GM12875 (cell line): ENCODE data around the gene ASTN1.

Experiments
- H3K4me3 ChIP-seq: one replicate; pipeline ENCODE4 v1.5.1; 2011; ENCODE audit warnings: low read depth, low read length, control low read depth
- CTCF ChIP-seq: IDR thresholded peaks from 2 replicates; pipeline ENCODE4 v1.5.1; 2011; ENCODE audit warnings: low read depth, mild to moderate bottlenecking, control low read depth, inconsistent platforms, low read length, moderate library complexity, borderline replicate concordance; ENCODE audit not compliant: insufficient read depth

The ASTN1 gene

GRCh38 chr1:176925223-176925622 is 239.3 kb downstream of the ASTN1 start:
- no peak overlapping the region for H3K4me3 ChIP-seq
- TF ChIP-seq CTCF, result no peak

GRCh38 chr1:176923283-176923682 is 241.2 kb downstream of the ASTN1 start:
- H3K4me3 ChIP-seq, result no peak overlapping the region
- TF ChIP-seq CTCF, result no peak

DNA sequence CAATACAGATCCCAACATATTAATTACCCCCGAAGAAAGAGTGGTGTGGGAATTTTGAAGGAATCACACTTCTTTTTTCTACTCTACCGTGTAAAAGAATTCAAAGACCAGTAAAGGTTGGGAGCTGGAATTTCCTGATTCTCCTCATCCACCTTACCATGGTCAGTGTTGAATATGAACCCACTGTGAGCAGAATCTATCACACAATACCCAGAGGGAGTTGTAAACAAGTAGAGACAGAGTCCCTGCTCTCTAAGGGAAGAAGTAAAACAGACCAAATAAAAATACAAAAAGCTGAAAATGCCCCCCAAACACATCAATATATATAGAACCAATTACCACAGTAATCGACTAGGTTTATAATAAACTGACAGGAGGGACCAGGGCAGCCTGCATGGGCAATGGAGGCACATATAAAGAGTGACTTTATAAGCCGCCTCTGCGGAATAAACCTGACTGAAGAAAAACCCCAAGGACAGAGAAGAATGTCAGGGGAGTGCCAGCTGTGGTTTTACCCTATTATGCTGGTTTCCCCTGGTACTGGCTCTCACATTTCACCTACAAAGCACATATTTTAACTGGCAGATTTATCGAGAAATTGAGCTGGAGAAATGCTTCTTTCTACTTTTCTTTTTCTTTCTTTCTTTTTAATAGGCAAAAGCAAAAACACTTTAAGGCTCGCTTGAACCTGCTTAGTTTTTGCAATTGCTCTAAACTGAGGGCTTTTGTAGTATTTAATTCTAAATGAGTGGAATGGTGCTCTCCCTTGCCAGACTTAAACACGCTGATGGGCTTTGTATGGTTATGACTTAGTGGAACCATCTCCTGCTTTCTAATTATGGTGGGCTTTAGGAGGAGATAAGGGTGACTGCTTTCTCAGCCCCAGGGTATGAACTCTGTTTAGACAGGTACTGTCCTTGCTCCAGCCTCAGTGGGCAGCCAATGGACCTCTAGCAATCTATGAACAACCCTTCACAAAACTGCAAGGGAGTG is 244.8 kb downstream of the ASTN1 start:
- no peak for TF ChIP-seq CTCF
- H3K4me3 ChIP-seq, result no peak overlapping the region

DNA sequence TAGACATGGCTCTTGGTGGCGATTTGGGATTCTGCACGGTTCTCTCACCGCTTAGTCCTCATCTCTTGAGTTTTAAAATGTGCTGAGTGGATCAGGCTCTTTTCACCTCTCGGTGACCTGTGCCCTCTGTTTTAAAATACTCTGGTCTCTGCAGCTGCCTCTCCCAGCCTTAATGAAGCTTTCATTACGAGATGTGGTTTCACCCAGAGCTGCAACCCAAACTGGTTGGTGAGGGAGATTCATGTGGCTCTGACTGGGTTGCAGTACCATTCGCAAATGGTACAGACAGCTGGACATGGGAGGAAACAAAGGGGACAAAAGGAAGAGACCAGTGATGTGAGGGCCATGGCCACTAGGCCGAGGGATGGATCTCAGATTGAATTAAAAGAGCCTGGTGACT is 258.9 kb downstream of the ASTN1 start:
- no peak for TF ChIP-seq CTCF
- no peak overlapping the region for H3K4me3 ChIP-seq

DNA sequence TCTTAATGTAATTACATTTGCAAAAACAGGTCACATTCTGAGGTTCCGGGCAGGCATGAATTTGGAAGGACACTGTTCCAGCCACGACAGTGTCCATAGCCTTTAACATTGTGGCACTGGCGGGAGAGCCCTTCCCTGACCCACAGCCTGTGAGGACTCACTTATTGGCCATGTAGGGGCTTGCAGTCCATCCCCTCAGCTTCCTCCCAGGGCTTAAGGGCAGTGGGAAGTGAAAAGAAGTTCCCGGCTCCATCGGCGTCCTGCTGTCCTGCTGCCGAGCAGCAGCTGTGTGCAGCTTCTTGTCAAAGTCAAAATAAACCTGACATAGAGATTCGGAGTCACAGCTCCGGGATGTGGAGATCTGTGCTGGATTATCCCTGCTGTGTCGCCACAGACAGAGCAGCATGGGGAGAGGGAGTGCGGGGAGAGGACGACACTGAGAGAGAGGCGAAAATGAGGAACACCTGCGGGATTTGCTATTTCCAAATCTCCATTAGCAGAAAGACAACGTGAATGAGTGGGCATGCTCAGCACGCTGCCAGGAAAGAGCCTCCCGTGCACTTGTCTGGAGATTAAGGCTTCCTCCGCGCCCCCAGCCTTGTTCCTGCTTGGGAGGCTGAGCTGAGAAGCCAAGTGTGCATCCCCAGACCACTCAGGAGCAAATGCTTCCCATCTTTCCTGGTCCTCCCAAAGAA is 260.3 kb downstream of the ASTN1 start:
- no peak overlapping the region for H3K4me3 ChIP-seq
- no peak for TF ChIP-seq CTCF

- no peak for TF ChIP-seq CTCF
- H3K4me3 ChIP-seq, result no peak overlapping the region
Measured at GRCh38 chr1:176903474-176903873, 261.0 kb downstream of the ASTN1 start.
